Thyroid gland (tissue), 4 donors: ENCODE results near the gene RPS6KL1. TPM values are rescaled to one million over a fixed set of nuclear protein-coding genes. Genes with fewer than 3 reads are reported as not detected.

Experiments used
- DNase-seq, 2 donors: peaks; one replicate each; pipeline ENCODE4 v3.0.0-alpha.2; 2019
- H3K27ac ChIP-seq, 3 donors: fragments of 200-600 bp; sonication (generic); 1 replicate in 2 of 3; 2 replicates in 1 of 3; pipeline ENCODE4 v1.5.1; 2016 to 2019; ENCODE audit warnings: mild to moderate bottlenecking in 1 of 3, moderate library complexity in 1 of 3
- H3K27me3 ChIP-seq: fragments of 200-600 bp; sonication (generic); one replicate; pipeline ENCODE4 v1.5.1; 2019
- H3K36me3 ChIP-seq, 2 donors: fragments of 200-600 bp; sonication (generic); one replicate each; pipeline ENCODE4 v1.5.1; 2016 to 2019
- H3K4me1 ChIP-seq, 2 donors: fragments of 200-600 bp; sonication (generic); one replicate each; pipeline ENCODE4 v1.5.1; 2017 to 2019
- H3K4me3 ChIP-seq, 3 donors: fragments of 200-600 bp; sonication (generic); replicated peaks in 1 of 3; 1 replicate in 2 of 3; 2 replicates in 1 of 3; pipeline ENCODE4 v1.5.1; 2016; ENCODE audit warnings: mild to moderate bottlenecking in 1 of 3
- H3K9me3 ChIP-seq: fragments of 200-600 bp; sonication (generic); one replicate; pipeline ENCODE4 v1.5.1; 2017
- POLR2A ChIP-seq, 2 donors: fragments of 450-650 bp; IDR thresholded peaks; one replicate each; pipeline ENCODE4 v1.6.1; 2017; ENCODE audit warnings: antibody characterized with exemption in 2 of 2, mild to moderate bottlenecking in 2 of 2, moderate library complexity in 1 of 2
- WGBS, 2 donors: methylation state at CpG; one replicate each; pipeline ENCODE4 v1.1.5; 2017; 5-methylcytosine and 5-hydroxymethylcytosine counted together
- intact Hi-C: fragments of 100-400 bp; cut with DNase I; formaldehyde crosslinking; loops from one replicate; pipeline ENCODE4 v1.15.1; 2023
- total RNA-seq, 4 donors: library from RNA; depleted of rRNA; stranded (reverse); fragments of >200 nt; gene quantifications; one replicate each; pipeline ENCODE4 v1.2.3, GENCODE V29; 2016
- TF ChIP-seq, protein P1 (sequence below), 6 experiments: fragments of 200-600 bp in 3 of 6; fragments of 450-650 bp in 3 of 6; sonication (generic) in 3 of 6; IDR thresholded peaks; one replicate each; pipeline ENCODE4 v1.5.1; 2016 to 2019; ENCODE audit warnings: antibody characterized with exemption in 6 of 6, mild to moderate bottlenecking in 2 of 6, inconsistent platforms in 1 of 6, moderate library complexity in 1 of 6

Gene RPS6KL1
- total RNA-seq, 4 donors from 2014 or later, result 5.7 to 16.4 (median 9.5) TPM

DNA sequence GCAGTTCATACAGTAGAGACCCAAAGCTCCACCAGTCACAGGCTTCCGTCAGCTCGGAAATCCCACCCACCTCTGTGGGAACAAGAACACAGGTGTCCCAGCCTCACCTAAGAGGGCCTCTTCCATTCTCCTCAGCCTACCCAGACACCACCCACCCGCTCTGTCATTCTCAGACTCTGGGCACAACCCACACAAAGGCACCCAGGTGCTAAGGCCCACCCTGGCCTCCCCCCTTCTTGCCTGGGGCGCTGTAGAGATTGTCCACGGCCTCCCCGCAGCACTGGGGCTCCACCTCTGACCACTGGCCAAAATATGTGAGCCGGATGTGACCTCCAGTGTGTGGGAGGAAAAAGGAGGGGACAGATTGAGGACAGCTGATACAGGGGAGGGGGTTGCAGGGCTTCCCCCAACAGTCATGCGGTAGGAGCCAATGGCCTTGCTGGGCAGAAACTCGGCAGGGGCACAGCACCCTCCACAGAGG is 14.2 kb downstream of the RPS6KL1 start:
- H3K9me3 ChIP-seq, result no peaks in the 10 kb centered on the region
- intact Hi-C loops, result loop anchor here (5.0 kb wide), 1 partner anchor 47 kb away; no protein-coding TSS in a partner anchor
- DNase-seq, result no peak
- TF ChIP-seq, protein P1, sequence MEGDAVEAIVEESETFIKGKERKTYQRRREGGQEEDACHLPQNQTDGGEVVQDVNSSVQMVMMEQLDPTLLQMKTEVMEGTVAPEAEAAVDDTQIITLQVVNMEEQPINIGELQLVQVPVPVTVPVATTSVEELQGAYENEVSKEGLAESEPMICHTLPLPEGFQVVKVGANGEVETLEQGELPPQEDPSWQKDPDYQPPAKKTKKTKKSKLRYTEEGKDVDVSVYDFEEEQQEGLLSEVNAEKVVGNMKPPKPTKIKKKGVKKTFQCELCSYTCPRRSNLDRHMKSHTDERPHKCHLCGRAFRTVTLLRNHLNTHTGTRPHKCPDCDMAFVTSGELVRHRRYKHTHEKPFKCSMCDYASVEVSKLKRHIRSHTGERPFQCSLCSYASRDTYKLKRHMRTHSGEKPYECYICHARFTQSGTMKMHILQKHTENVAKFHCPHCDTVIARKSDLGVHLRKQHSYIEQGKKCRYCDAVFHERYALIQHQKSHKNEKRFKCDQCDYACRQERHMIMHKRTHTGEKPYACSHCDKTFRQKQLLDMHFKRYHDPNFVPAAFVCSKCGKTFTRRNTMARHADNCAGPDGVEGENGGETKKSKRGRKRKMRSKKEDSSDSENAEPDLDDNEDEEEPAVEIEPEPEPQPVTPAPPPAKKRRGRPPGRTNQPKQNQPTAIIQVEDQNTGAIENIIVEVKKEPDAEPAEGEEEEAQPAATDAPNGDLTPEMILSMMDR (IDR thresholded peaks at IDR 0.05), result no peak
- no peak for TF ChIP-seq POLR2A (IDR thresholded peaks at IDR 0.05)
- H3K4me3 ChIP-seq, result no peak overlapping the region
- H3K36me3 ChIP-seq, result no peaks in the 10 kb centered on the region
- no peaks in the 10 kb centered on the region for H3K27me3 ChIP-seq
- peaks cover 13% of the 10 kb centered on the region in 2 donors for H3K4me1 ChIP-seq
- 75 to 85% methylated on average over 7 of the region's 9 CpGs for WGBS, 2 donors
- no peak overlapping the region for H3K27ac ChIP-seq

DNA sequence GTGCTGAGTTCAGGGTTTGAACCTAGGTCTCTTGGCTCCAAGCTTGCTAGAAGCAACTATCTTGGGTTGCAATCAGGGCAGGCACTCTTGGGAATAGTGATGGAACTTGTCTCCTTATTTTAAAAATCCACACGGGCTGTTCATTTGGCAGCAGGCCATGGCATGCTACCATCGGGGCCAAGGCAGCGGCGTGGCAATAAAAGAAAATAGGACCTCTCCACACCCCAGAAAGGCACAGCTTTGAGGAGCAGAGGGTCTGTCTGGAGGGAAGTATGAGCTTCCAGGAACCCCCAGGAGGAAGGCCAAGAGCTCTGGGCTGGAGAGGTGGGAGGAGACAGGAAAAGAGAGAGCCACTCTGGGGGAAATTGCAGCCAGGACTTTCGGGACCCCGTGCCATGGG is 15.3 kb downstream of the RPS6KL1 start:
- intact Hi-C loops, result loop anchor here (5.0 kb wide), 1 partner anchor 45 kb away; no protein-coding TSS in a partner anchor
- 38 to 48% methylated on average over 6 of the region's 6 CpGs for WGBS, 2 donors

DNA sequence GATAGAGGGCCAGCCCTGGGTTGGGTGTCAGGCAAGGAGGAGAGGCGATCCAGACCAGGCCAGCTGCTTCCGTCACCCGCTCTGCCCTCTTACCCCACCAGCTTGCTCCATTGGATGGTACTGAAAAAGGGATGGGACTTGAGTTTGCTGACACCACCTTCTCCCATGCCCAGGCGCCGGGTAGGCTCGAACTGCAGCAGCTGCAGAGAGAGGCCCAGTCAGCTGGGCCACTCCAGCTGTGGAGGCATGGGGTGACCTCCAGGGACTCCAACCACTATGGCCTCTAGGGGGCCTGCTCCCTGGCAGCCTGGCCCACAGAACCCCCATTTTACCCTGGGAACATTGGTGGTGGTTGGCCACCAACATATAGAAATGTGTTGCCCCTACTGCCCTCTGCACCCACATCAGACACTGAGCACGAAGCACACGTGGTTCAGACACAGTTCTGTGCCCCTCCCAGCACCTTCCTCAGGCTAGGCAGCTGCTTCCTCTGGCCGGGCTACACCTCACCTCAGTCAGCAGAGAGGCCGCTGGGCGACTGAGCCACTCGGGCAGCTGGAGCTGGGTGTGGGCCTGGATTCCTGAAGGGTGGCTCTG is 16.0 kb downstream of the RPS6KL1 start:
- no peaks in the 10 kb centered on the region for H3K9me3 ChIP-seq
- peak in 1 of 2 donors; percentile 23 for DNase-seq
- TF ChIP-seq POLR2A (IDR thresholded peaks at IDR 0.05), result no peak
- TF ChIP-seq, protein P1 (IDR thresholded peaks at IDR 0.05), result no peak
- WGBS, 2 donors, result 85% methylated on average over 11 to 12 of the region's 12 CpGs
- H3K4me1 ChIP-seq, result peaks cover 13 to 17% of the 10 kb centered on the region in 2 donors
- no peaks in the 10 kb centered on the region for H3K27me3 ChIP-seq
- intact Hi-C loops, result loop anchor here (5.0 kb wide), 1 partner anchor 45 kb away; no protein-coding TSS in a partner anchor
- H3K4me3 ChIP-seq, result no peak overlapping the region
- H3K36me3 ChIP-seq, result peaks cover 13% of the 10 kb centered on the region in 2 donors
- H3K27ac ChIP-seq, result no peak overlapping the region

More for the DNA sequence above, 15.3 kb downstream of the RPS6KL1 start:
- H3K27me3 ChIP-seq, result no peaks in the 10 kb centered on the region
- H3K9me3 ChIP-seq, result no peaks in the 10 kb centered on the region
- DNase-seq, result peak in 1 of 2 donors; percentile 25
- no peak for TF ChIP-seq POLR2A (IDR thresholded peaks at IDR 0.05)
- TF ChIP-seq, protein P1 (IDR thresholded peaks at IDR 0.05), result no peak
- H3K27ac ChIP-seq, result no peak overlapping the region
- H3K4me3 ChIP-seq, result no peak overlapping the region
- H3K36me3 ChIP-seq, result peaks cover 6% of the 10 kb centered on the region in 2 donors
- H3K4me1 ChIP-seq, result peaks cover 13 to 17% of the 10 kb centered on the region in 2 donors

DNA sequence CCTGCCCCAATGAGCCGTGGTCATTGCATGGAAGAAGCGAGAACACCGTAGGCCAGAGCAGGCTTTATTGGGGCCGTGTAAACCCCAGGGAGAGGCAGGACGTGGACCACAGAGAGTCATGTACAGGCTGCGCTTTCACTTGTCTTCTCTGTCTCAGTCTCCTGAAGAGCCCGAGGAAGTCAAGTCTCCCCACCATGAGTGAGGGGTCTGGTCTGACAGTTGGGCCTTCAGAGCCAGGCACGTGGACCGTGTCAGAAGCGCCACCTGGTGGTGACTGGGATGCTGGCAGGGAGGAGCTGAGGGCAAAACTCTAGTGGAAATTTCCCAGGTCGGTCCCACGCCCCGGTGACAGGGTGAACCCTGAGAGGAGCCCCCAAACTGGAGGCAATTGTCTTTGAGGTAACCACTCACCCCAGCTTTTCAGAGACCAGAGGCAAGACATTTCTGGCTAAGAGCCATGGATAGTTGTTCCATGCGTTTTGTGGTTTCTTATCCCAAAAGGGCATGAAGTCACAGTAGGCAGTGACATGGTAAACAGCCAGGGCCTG is 17.4 kb downstream of the RPS6KL1 start:
- peak; percentile 66 to 77 for DNase-seq
- Histone ChIP-seq H3K27me3 (no peaks in the 10 kb centered on the region), H3K4me1 (peaks cover 13 to 17% of the 10 kb centered on the region in 2 donors), H3K36me3 (peaks cover 26 to 27% of the 10 kb centered on the region in 2 donors), H3K27ac (no peak overlapping the region), H3K4me3 (no peak overlapping the region), H3K9me3 (no peaks in the 10 kb centered on the region)
- no peak for TF ChIP-seq POLR2A (IDR thresholded peaks at IDR 0.05)
- TF ChIP-seq, protein P1 (IDR thresholded peaks at IDR 0.05), result peak; percentile 80 to 94 (median 84)
- 54% methylated on average over 11 to 13 of the region's 14 CpGs for WGBS, 2 donors
- intact Hi-C loops, result loop anchor here (5.0 kb wide), 1 partner anchor 43 kb away; no protein-coding TSS in a partner anchor
